Neural crest cell (in vitro differentiated cells): ENCODE measurements around the gene PIP5K1B. TPM values are rescaled to one million over a fixed set of nuclear protein-coding genes. Genes with fewer than 3 reads are reported as not detected.

ENCODE experiments used
- DNase-seq: peaks from one replicate; pipeline ENCODE4 v3.0.0; 2021; ENCODE audit warnings: low read depth, mixed read lengths, low spot score
- H3K27ac Mint-ChIP-seq: one replicate; pipeline ENCODE4 v1.8.0; 2021; ENCODE audit warnings: mild to moderate bottlenecking, mixed read lengths; ENCODE audit not compliant: unreplicated experiment
- H3K27me3 Mint-ChIP-seq: 2 replicates; pipeline ENCODE4 v1.8.0; 2021; ENCODE audit warnings: low read depth, mild to moderate bottlenecking, mixed read lengths
- H3K36me3 Mint-ChIP-seq: 2 replicates; pipeline ENCODE4 v1.8.0; 2021; ENCODE audit warnings: low read depth, mild to moderate bottlenecking, mixed read lengths
- H3K4me1 Mint-ChIP-seq: 2 replicates; pipeline ENCODE4 v1.8.0; 2021; ENCODE audit warnings: mixed read lengths
- H3K4me3 Mint-ChIP-seq: one replicate; pipeline ENCODE4 v1.8.0; 2021; ENCODE audit warnings: mild to moderate bottlenecking, mixed read lengths
- H3K9me3 Mint-ChIP-seq: 2 replicates; pipeline ENCODE4 v1.8.0; 2021; ENCODE audit warnings: mixed read lengths
- CTCF ChIP-seq: fragments of 200-600 bp; sonication (generic); conservative IDR thresholded peaks from 2 replicates; pipeline ENCODE4 v1.5.0; 2021; ENCODE audit warnings: antibody characterized with exemption, mild to moderate bottlenecking
- total RNA-seq: library from RNA; stranded (reverse); gene quantifications from 2 replicates; pipeline ENCODE4 v1.2.1, GENCODE V29; 2021

The PIP5K1B gene
- total RNA-seq, 1 donor from 2014 or later, result 5.9 TPM

DNA sequence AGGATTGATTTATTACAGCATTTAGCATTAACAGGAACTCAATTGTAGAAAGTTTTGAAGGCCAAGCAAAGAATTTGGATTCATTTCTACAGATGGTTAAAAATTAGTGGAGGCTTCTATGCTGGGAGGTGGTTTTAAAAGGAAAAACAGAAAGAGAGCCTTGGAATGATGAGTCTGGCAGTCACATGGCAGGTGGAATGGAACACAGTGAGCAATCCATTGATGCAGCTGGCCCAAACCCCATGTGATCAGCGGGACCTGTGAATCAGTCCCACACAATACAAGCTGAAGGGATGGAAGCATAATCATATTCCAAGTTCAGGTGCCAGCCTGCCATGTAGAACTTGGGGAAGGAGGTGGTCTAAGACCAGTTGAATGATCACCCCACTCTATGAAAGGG is 147.9 kb downstream of the PIP5K1B start:
- Mint-ChIP-seq H3K4me1 (peaks cover 8% of the 10 kb centered on the region), H3K4me3 (no peak overlapping the region), H3K9me3 (no peaks in the 10 kb centered on the region), H3K27me3 (peaks cover 6% of the 10 kb centered on the region), H3K36me3 (no peaks in the 10 kb centered on the region), H3K27ac (no peak overlapping the region)
- DNase-seq, result no peak
- no peak for TF ChIP-seq CTCF

DNA sequence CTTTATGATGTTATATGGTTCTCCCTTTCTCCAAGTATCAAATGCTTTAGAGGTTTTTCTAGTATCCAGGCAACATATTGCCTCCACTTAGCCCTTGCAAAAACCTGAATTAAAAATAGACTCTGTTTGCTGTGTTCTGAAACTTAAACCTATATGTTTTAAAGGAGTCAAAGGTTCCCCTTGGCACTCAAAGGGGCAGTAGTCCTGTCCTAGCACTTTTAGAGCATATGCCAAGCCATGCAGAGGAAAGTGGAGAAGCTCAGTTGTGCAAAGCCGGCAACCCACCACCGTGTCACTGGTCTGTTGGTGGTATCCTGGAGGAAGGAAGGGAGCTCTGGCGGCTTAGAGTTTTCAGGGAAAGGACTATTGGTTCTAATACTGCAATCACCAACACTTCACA is 154.3 kb downstream of the PIP5K1B start:
- peaks cover 6% of the 10 kb centered on the region for H3K27me3 Mint-ChIP-seq
- DNase-seq, result no peak
- no peak overlapping the region for H3K4me3 Mint-ChIP-seq
- H3K27ac Mint-ChIP-seq, result no peak overlapping the region
- no peak for TF ChIP-seq CTCF
- H3K9me3 Mint-ChIP-seq, result no peaks in the 10 kb centered on the region
- H3K36me3 Mint-ChIP-seq, result no peaks in the 10 kb centered on the region
- peaks cover 12% of the 10 kb centered on the region for H3K4me1 Mint-ChIP-seq

- H3K27ac Mint-ChIP-seq, result no peak overlapping the region
- peaks cover 12% of the 10 kb centered on the region for H3K4me1 Mint-ChIP-seq
- peaks cover 2% of the 10 kb centered on the region for H3K27me3 Mint-ChIP-seq
- no peak for TF ChIP-seq CTCF
- H3K36me3 Mint-ChIP-seq, result no peaks in the 10 kb centered on the region
- no peak for DNase-seq
- H3K9me3 Mint-ChIP-seq, result no peaks in the 10 kb centered on the region
- H3K4me3 Mint-ChIP-seq, result no peak overlapping the region
Observed at GRCh38 chr9:68860419-68860818, 155.4 kb downstream of the PIP5K1B start.

DNA sequence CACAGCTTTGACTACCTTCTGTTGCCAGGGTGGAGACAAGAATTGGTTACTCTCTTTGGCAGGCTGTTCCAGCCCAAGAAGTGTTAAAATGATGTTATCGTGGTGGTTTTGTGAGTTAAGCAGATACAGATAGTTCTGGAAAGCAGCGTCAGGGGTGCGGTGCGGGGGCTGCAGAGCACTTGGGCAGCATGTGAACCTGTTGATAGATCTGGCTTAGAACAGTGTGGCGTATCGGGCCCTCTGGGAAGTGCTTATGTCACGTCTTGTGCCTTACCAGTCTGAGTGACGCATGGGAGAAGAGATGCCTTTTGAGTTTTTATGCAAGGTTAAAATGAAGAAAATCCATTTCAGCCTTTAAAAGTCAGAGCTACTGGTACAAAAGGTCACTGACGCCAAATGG is 156.4 kb downstream of the PIP5K1B start:
- no peak overlapping the region for H3K27ac Mint-ChIP-seq

DNA sequence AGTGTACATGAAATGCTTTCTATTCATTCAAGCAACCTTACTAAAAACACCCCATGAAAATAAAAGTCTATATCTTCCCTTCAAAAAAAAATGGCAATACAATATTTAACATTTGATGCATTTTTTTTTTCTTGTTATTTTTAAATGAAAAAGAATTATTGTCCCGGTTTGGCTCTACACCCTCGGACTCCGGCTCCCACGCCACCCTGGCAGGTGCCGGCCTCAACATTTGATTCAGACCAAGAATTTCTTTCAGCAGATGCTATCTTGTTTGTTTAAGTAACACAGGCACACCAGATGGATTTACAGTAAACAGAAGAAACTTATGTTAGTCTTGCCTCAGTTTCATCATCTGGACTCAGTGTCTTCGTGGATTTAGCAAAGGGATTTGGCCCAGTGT is 162.0 kb downstream of the PIP5K1B start:
- H3K27ac Mint-ChIP-seq, result no peak overlapping the region
- no peaks in the 10 kb centered on the region for H3K9me3 Mint-ChIP-seq
- TF ChIP-seq CTCF, result no peak
- H3K4me3 Mint-ChIP-seq, result no peak overlapping the region
- H3K36me3 Mint-ChIP-seq, result no peaks in the 10 kb centered on the region
- DNase-seq, result no peak
- H3K27me3 Mint-ChIP-seq, result no peaks in the 10 kb centered on the region
- H3K4me1 Mint-ChIP-seq, result peaks cover 34% of the 10 kb centered on the region

More for the DNA sequence above, 156.4 kb downstream of the PIP5K1B start:
- peaks cover 7% of the 10 kb centered on the region for H3K4me1 Mint-ChIP-seq
- H3K36me3 Mint-ChIP-seq, result no peaks in the 10 kb centered on the region
- DNase-seq, result no peak
- H3K27me3 Mint-ChIP-seq, result no peaks in the 10 kb centered on the region
- TF ChIP-seq CTCF, result no peak
- H3K4me3 Mint-ChIP-seq, result no peak overlapping the region
- no peaks in the 10 kb centered on the region for H3K9me3 Mint-ChIP-seq

GRCh38 chr9:68869022-68869421 is 164.0 kb downstream of the PIP5K1B start:
- H3K4me3 Mint-ChIP-seq, result no peak overlapping the region
- no peaks in the 10 kb centered on the region for H3K36me3 Mint-ChIP-seq
- H3K27ac Mint-ChIP-seq, result no peak overlapping the region
- peaks cover 44% of the 10 kb centered on the region for H3K4me1 Mint-ChIP-seq
- H3K9me3 Mint-ChIP-seq, result no peaks in the 10 kb centered on the region
- no peak for TF ChIP-seq CTCF
- no peak for DNase-seq
- no peaks in the 10 kb centered on the region for H3K27me3 Mint-ChIP-seq
